Panc1 (cell line): ENCODE results near the gene CLCNKA.

Source experiments
- POLR2AphosphoS5 ChIP-seq: IDR thresholded peaks from 2 replicates; pipeline ENCODE4 v1.6.1; 2012; ENCODE audit warnings: mild to moderate bottlenecking, low read depth, low read length, moderate library complexity
- SIN3A ChIP-seq: IDR thresholded peaks from 2 replicates; pipeline ENCODE4 v1.6.1; 2012; ENCODE audit warnings: low read depth, mild to moderate bottlenecking, low read length, moderate library complexity, borderline replicate concordance; ENCODE audit not compliant: insufficient read depth
- TF ChIP-seq, protein P1 (sequence below): fragments of 450-650 bp; IDR thresholded peaks from 2 replicates; pipeline ENCODE4 v1.5.1; 2017; ENCODE audit warnings: mild to moderate bottlenecking
- TF ChIP-seq, protein P2 (sequence below), 2 experiments: IDR thresholded peaks; 2 replicates each; pipeline ENCODE4 v1.6.1; 2011 to 2012; ENCODE audit warnings: low read depth in 2 of 2, control low read depth in 1 of 2, low read length in 1 of 2, mild to moderate bottlenecking in 1 of 2, moderate library complexity in 1 of 2; ENCODE audit not compliant: insufficient read depth in 1 of 2

DNA sequence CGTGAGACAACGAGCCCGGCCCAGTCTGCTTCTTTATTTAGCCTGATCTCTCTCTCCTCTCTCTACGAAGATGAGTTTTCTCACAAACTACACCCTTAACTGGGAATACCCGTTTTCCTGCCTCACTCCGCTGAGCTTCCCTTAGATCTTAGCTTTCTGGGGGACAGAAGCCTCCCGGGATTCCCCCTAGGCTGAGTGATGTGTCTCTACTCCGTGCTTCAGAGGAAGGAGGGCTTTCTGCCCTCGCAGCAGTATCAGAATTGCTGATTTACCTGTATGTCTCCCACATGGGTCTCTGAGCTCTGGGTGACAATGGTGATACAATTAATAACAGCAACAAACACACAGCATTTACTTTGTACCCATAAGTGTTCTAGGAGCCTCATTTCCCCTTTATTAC, 47.0 kb upstream of the CLCNKA start:
- TF ChIP-seq, protein P1, sequence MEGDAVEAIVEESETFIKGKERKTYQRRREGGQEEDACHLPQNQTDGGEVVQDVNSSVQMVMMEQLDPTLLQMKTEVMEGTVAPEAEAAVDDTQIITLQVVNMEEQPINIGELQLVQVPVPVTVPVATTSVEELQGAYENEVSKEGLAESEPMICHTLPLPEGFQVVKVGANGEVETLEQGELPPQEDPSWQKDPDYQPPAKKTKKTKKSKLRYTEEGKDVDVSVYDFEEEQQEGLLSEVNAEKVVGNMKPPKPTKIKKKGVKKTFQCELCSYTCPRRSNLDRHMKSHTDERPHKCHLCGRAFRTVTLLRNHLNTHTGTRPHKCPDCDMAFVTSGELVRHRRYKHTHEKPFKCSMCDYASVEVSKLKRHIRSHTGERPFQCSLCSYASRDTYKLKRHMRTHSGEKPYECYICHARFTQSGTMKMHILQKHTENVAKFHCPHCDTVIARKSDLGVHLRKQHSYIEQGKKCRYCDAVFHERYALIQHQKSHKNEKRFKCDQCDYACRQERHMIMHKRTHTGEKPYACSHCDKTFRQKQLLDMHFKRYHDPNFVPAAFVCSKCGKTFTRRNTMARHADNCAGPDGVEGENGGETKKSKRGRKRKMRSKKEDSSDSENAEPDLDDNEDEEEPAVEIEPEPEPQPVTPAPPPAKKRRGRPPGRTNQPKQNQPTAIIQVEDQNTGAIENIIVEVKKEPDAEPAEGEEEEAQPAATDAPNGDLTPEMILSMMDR = no peak
- TF ChIP-seq POLR2AphosphoS5 = no peak
- TF ChIP-seq, protein P2, sequence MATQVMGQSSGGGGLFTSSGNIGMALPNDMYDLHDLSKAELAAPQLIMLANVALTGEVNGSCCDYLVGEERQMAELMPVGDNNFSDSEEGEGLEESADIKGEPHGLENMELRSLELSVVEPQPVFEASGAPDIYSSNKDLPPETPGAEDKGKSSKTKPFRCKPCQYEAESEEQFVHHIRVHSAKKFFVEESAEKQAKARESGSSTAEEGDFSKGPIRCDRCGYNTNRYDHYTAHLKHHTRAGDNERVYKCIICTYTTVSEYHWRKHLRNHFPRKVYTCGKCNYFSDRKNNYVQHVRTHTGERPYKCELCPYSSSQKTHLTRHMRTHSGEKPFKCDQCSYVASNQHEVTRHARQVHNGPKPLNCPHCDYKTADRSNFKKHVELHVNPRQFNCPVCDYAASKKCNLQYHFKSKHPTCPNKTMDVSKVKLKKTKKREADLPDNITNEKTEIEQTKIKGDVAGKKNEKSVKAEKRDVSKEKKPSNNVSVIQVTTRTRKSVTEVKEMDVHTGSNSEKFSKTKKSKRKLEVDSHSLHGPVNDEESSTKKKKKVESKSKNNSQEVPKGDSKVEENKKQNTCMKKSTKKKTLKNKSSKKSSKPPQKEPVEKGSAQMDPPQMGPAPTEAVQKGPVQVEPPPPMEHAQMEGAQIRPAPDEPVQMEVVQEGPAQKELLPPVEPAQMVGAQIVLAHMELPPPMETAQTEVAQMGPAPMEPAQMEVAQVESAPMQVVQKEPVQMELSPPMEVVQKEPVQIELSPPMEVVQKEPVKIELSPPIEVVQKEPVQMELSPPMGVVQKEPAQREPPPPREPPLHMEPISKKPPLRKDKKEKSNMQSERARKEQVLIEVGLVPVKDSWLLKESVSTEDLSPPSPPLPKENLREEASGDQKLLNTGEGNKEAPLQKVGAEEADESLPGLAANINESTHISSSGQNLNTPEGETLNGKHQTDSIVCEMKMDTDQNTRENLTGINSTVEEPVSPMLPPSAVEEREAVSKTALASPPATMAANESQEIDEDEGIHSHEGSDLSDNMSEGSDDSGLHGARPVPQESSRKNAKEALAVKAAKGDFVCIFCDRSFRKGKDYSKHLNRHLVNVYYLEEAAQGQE (IDR thresholded peaks at IDR 0.05; ENCODE audit: insufficient read depth in 1 of 2, low read depth in 2 of 2, low read length in 1 of 2) = no peak
- no peak for TF ChIP-seq SIN3A
